ENCODE data around the gene RER1. TPM values are rescaled to one million over a fixed set of nuclear protein-coding genes. Genes with fewer than 3 reads are reported as not detected.
A peak's percentile ranks its signal among the peaks of the same experiment; 100 is the strongest.

Gene RER1
- total RNA-seq, 4 donors from 2014 or later: 56.9 to 86.5 (median 81.4) TPM

DNA sequence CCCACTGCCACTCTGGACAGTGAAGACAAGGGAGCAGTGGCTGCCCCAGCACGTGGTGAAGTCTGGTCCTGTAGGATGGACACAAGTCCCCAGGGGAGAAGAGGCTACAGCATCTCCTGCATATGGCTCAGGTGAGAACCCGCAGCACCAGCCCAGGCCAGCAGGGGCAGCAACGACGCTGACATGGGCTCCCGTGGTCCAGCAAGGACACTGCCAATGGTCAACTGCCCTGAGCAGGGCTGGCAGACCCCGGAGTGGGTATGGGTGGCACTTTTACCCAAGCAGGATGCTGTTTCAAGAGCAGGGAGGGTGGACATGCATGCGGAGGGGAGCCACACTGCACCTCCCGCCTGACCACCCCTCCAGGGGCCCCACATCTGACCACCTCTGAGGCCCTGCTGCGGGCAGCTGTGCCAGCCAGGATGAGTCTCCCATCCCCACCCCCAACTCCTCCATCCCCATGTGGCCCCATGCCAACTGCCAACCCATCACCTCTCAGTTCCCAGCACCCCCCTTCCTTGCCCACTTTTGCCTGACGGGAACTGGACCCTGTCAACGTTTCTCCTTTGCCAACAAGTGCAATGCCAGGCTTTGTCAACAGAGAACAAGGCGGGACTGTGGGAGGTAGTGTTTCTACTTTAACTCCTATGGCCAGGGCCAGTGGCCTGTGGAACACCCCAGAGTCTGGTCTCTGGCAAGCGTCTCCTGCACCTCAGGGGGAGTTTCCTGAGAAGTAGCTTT lies 8.8 kb upstream of the RER1 start:
- TF ChIP-seq EP300 (IDR thresholded peaks at IDR 0.05) (no peak), POLR2AphosphoS5 (IDR thresholded peaks at IDR 0.05) (no peak)
- TF ChIP-seq, protein P1, sequence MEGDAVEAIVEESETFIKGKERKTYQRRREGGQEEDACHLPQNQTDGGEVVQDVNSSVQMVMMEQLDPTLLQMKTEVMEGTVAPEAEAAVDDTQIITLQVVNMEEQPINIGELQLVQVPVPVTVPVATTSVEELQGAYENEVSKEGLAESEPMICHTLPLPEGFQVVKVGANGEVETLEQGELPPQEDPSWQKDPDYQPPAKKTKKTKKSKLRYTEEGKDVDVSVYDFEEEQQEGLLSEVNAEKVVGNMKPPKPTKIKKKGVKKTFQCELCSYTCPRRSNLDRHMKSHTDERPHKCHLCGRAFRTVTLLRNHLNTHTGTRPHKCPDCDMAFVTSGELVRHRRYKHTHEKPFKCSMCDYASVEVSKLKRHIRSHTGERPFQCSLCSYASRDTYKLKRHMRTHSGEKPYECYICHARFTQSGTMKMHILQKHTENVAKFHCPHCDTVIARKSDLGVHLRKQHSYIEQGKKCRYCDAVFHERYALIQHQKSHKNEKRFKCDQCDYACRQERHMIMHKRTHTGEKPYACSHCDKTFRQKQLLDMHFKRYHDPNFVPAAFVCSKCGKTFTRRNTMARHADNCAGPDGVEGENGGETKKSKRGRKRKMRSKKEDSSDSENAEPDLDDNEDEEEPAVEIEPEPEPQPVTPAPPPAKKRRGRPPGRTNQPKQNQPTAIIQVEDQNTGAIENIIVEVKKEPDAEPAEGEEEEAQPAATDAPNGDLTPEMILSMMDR (IDR thresholded peaks at IDR 0.05): peak; percentile 1 to 53
- Histone ChIP-seq H3K27me3 (no peaks in the 10 kb centered on the region), H3K27ac (no peak overlapping the region), H3K9me3 (no peaks in the 10 kb centered on the region), H3K36me3 (no peaks in the 10 kb centered on the region), H3K4me1 (peaks cover 13% of the 10 kb centered on the region), H3K4me3 (no peak overlapping the region)
- 66% methylated on average over 7 of the region's 13 CpGs for WGBS
- DNase-seq (ENCODE audit: low spot score in 2 of 2): no peak

DNA sequence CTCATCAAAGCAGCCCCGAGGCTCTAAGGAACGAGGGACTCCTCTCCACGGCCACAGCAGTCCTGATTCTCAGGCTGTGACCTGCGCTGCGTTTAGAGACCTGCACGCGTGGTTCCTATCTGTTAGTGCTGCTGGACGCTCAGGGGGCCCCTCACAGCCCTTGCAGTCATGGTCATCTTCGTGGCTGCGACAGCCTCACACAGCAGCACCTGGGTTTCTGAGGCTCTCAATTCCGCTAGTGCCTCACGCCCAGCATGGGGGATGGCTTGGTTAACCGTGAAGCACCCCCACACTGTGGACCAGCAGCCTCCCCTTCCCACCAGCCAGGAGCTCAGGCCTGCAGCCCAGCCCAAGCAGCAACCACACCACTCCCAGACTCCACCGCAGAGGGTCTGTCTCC lies 8.1 kb upstream of the RER1 start:
- TF ChIP-seq POLR2AphosphoS5 (IDR thresholded peaks at IDR 0.05) (no peak), EP300 (IDR thresholded peaks at IDR 0.05) (no peak), POLR2A (IDR thresholded peaks at IDR 0.05) (no peak)
- TF ChIP-seq, protein P1 (IDR thresholded peaks at IDR 0.05): no peak
- H3K4me3 ChIP-seq: no peak overlapping the region
- H3K4me1 ChIP-seq: peaks cover 13% of the 10 kb centered on the region
- 83% methylated on average over 13 of the region's 14 CpGs for WGBS
- H3K9me3 ChIP-seq: no peaks in the 10 kb centered on the region
- no peaks in the 10 kb centered on the region for H3K27me3 ChIP-seq
- DNase-seq (ENCODE audit: low spot score in 2 of 2): no peak
- H3K27ac ChIP-seq: no peak overlapping the region
- H3K36me3 ChIP-seq: no peaks in the 10 kb centered on the region

DNA sequence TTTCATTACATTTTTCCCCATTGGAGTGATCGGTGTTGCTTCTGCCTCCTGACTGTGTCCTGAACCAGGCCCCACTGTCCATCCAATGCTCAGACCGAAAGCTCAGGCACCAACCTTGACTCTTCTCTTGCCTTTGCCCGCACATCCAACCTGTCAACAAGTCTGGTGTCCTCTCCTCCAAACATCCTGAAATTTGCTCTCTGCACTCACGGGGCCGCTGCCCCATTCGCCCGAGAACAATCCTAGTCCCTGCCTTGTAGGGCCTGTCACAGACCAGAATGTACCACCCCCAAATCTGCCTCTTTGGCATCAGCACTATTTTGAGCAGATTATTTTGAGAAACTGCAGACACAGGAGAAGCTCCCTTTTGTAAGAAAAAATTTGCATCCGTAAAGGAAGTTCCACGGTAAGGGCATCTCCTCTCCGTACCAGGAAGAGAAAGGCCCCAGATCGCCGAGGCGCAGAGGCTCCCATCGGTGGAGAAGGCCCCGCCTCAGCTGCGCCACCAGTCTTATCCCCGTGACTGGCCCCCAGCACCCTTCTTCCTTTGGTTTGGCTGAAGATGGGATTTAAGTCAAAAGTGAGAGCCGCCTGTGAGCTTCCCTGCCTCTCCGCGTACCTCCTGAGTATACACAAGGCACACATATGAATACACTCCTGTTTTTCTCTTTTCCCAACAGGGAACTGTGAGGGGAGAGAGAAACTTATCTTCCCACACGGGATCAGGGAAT lies 7.3 kb upstream of the RER1 start:
- TF ChIP-seq EP300 (IDR thresholded peaks at IDR 0.05): no peak
- no peak for TF ChIP-seq POLR2A (IDR thresholded peaks at IDR 0.05)
- no peak for TF ChIP-seq POLR2AphosphoS5 (IDR thresholded peaks at IDR 0.05)
- TF ChIP-seq, protein P1 (IDR thresholded peaks at IDR 0.05): no peak
- H3K4me1 ChIP-seq: peaks cover 13% of the 10 kb centered on the region
- no peak for DNase-seq (ENCODE audit: low spot score in 2 of 2)
- no peak overlapping the region for H3K27ac ChIP-seq
- WGBS: 92% methylated on average over 21 of the region's 21 CpGs
- H3K9me3 ChIP-seq: no peaks in the 10 kb centered on the region
- H3K4me3 ChIP-seq: no peak overlapping the region
- H3K27me3 ChIP-seq: no peaks in the 10 kb centered on the region
- H3K36me3 ChIP-seq: no peaks in the 10 kb centered on the region

DNA sequence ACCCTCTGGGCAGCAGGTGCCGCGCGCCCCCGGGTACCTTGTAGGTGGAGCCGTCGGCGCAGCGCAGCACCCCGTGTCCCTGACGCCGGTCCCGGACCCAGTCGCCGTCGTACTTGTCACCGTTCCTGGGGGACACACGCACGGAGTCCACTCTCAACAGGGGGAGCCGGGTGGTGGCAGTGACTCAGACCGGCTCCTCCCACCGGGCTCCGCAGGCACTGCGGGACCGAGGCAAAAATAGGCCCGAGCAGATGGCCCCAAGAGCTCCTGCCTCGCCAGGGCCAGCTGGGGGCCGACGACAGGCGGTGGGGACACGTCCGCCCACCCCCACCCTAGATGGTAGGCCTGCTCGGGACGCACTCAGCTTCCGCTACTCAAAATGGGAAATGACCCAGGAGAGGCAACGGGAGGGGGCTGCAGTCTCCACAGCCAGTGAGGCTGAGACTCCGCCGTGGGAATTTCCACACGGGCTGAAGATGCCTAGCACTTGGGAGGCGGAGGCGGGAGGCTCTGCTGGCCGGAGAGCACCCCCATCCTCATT lies 6.6 kb upstream of the RER1 start:
- WGBS: 93% methylated on average over 37 of the region's 41 CpGs
- Histone ChIP-seq H3K4me3 (no peak overlapping the region), H3K4me1 (peaks cover 14% of the 10 kb centered on the region), H3K36me3 (no peaks in the 10 kb centered on the region), H3K9me3 (no peaks in the 10 kb centered on the region), H3K27ac (no peak overlapping the region), H3K27me3 (no peaks in the 10 kb centered on the region)
- no peak for TF ChIP-seq EP300 (IDR thresholded peaks at IDR 0.05)
- TF ChIP-seq POLR2AphosphoS5 (IDR thresholded peaks at IDR 0.05): no peak
- TF ChIP-seq, protein P1 (IDR thresholded peaks at IDR 0.05): no peak
- TF ChIP-seq POLR2A (IDR thresholded peaks at IDR 0.05): no peak
- DNase-seq (ENCODE audit: low spot score in 2 of 2): peak in 1 of 2 donors; percentile 71
